CD4-positive, alpha-beta T cell (primary cell): ENCODE data around the gene SCYGR8. TPM values are rescaled to one million over a fixed set of nuclear protein-coding genes. Genes with fewer than 3 reads are reported as not detected.

ENCODE experiments used
- ATAC-seq: fragments of 200-7000 bp; cut with Tn5 transposase; one replicate; pipeline ENCODE4 v1.10.0; 2022; ENCODE audit warnings: mild to moderate bottlenecking; ENCODE audit not compliant: poor library complexity
- CTCF ChIA-PET: fragments of 350-600 bp; sonication (Branson Sonifier 250); formaldehyde crosslinking; loops from one replicate; lab custom pipeline; 2021; ENCODE audit warnings: antibody characterized with exemption, inconsistent platforms; lab: Charles Lee
- POLR2A ChIA-PET: fragments of 350-600 bp; sonication (Branson Sonifier 250); formaldehyde crosslinking; loops from one replicate; lab custom pipeline; 2021; ENCODE audit warnings: antibody characterized with exemption, inconsistent platforms; lab: Charles Lee
- DNase-seq, 14 experiments: peaks; one replicate each; pipeline ENCODE4 v3.0.0-alpha.2; 2013 to 2020; ENCODE audit warnings: mixed read lengths in 2 of 14
- H3K27ac ChIP-seq, 2 donors: one replicate each; pipeline versions ENCODE4 v1.5.1 to v1.7.0; 2013; ENCODE audit warnings: low read length in 2 of 2, low read depth in 1 of 2, mild to moderate bottlenecking in 1 of 2
- H3K27me3 ChIP-seq, 2 experiments: 1 replicate in 1 of 2; 2 replicates in 1 of 2; pipeline versions ENCODE4 v1.6.1 to v1.7.0; 2013; ENCODE audit warnings: low read length in 2 of 2, control low read depth in 1 of 2, mild to moderate bottlenecking in 1 of 2, moderate library complexity in 1 of 2; ENCODE audit not compliant: insufficient read depth in 2 of 2, control insufficient read depth in 1 of 2
- H3K36me3 ChIP-seq: one replicate; pipeline ENCODE4 v1.6.1; 2013; ENCODE audit warnings: low read length, control low read depth; ENCODE audit not compliant: insufficient read depth
- H3K4me1 ChIP-seq: one replicate; pipeline ENCODE4 v1.6.1; 2013; ENCODE audit warnings: low read length, control low read depth; ENCODE audit not compliant: insufficient read depth
- H3K4me3 ChIP-seq: one replicate; pipeline ENCODE4 v1.5.1; 2013; ENCODE audit warnings: mild to moderate bottlenecking, low read length, moderate library complexity
- H3K9me3 ChIP-seq, 2 experiments: 1 replicate in 1 of 2; 2 replicates in 1 of 2; pipeline versions ENCODE4 v1.6.1 to v1.7.0; 2013; ENCODE audit warnings: low read length in 2 of 2, mild to moderate bottlenecking in 2 of 2, control low read depth in 1 of 2, moderate library complexity in 1 of 2; ENCODE audit not compliant: control insufficient read depth in 1 of 2, insufficient read depth in 1 of 2
- H3K27ac Mint-ChIP-seq: one replicate; pipeline ENCODE4 v1.8.0; 2020; ENCODE audit warnings: mixed read lengths
- H3K27me3 Mint-ChIP-seq: one replicate; pipeline ENCODE4 v1.8.0; 2021; ENCODE audit warnings: mixed read lengths
- H3K36me3 Mint-ChIP-seq: one replicate; pipeline ENCODE4 v1.8.0; 2021; ENCODE audit warnings: low read depth, mixed read lengths
- H3K4me1 Mint-ChIP-seq: one replicate; pipeline ENCODE4 v1.8.0; 2021; ENCODE audit warnings: low read depth, mixed read lengths
- H3K4me3 Mint-ChIP-seq: one replicate; pipeline ENCODE4 v1.8.0; 2020; ENCODE audit warnings: mild to moderate bottlenecking, mixed read lengths
- H3K9me3 Mint-ChIP-seq: one replicate; pipeline ENCODE4 v1.8.0; 2020; ENCODE audit warnings: mixed read lengths
- intact Hi-C, 2 experiments: fragments of 100-400 bp; cut with DNase I in 1 of 2; cut with micrococcal nuclease in 1 of 2; formaldehyde crosslinking; loops; one replicate each; pipeline versions ENCODE4 v1.15.1 to v1.9.0; 2023 to 2025; cut with DNase I, micrococcal nuclease
- total RNA-seq, 174 experiments: library from RNA in 2 of 174; stranded (reverse) in 2 of 174; gene quantifications; one replicate each; pipeline ENCODE4 v1.2.3 and lab custom pipeline; 2021 to 2026
- TF ChIP-seq, protein P1 (sequence below): fragments of 200-600 bp; IDR thresholded peaks from one replicate; pipeline ENCODE4 v1.8.0; 2022; ENCODE audit warnings: antibody characterized with exemption, mild to moderate bottlenecking

The SCYGR8 gene
- total RNA-seq, 2 experiments from 2014 or later = not detected

DNA sequence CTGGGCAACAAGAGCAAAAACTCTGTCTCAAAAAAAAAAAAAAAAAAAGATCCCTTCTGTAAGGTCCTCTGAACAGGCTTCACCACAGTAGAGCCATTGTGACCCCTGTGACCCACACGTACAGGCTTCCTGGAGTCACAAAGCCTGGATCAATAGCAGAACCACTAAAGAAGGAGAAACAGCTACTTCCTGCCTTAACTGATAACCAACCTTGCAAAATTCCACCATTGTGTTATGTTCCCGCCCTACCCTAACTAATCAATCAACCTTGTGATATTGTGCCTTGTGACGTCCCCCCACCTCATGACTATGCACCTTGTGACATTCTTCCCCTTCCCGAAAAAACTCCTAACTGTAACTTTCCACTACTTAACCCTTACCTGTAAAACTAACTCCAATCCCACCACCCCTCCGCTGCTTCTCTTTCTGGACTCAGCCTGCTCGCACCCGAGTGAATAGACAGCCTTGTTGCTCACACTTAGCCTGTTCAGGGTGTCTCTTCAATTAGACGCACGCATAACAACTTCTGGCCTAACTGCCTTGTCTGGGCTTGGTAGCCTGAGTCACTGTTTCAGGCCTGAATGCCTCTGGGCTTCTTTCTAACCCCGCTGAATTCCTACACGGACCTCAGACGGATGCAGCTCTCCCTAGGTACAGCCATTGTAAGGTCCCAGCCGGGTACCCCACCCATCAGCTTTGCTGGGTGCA lies 13.9 kb downstream of the SCYGR8 start:
- Histone ChIP-seq H3K9me3 (no peaks in the 10 kb centered on the region), H3K4me1 (no peaks in the 10 kb centered on the region), H3K27ac (no peak overlapping the region), H3K27me3 (no peaks in the 10 kb centered on the region), H3K36me3 (no peaks in the 10 kb centered on the region), H3K4me3 (no peak overlapping the region)
- ChIA-PET CTCF (no interaction called here), POLR2A (no interaction called here)
- no peaks in the 10 kb centered on the region for H3K36me3 Mint-ChIP-seq
- no peak overlapping the region for H3K4me3 Mint-ChIP-seq
- intact Hi-C loops = loop anchor here (10.0 kb wide), 2 partner anchors 395 to 725 kb away; no protein-coding TSS in a partner anchor
- H3K27me3 Mint-ChIP-seq = peaks cover 9% of the 10 kb centered on the region
- no peak for ATAC-seq
- no peak for DNase-seq
- no peaks in the 10 kb centered on the region for H3K4me1 Mint-ChIP-seq
- TF ChIP-seq, protein P1, sequence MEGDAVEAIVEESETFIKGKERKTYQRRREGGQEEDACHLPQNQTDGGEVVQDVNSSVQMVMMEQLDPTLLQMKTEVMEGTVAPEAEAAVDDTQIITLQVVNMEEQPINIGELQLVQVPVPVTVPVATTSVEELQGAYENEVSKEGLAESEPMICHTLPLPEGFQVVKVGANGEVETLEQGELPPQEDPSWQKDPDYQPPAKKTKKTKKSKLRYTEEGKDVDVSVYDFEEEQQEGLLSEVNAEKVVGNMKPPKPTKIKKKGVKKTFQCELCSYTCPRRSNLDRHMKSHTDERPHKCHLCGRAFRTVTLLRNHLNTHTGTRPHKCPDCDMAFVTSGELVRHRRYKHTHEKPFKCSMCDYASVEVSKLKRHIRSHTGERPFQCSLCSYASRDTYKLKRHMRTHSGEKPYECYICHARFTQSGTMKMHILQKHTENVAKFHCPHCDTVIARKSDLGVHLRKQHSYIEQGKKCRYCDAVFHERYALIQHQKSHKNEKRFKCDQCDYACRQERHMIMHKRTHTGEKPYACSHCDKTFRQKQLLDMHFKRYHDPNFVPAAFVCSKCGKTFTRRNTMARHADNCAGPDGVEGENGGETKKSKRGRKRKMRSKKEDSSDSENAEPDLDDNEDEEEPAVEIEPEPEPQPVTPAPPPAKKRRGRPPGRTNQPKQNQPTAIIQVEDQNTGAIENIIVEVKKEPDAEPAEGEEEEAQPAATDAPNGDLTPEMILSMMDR = no peak
- H3K27ac Mint-ChIP-seq = no peak overlapping the region
- H3K9me3 Mint-ChIP-seq = no peaks in the 10 kb centered on the region

DNA sequence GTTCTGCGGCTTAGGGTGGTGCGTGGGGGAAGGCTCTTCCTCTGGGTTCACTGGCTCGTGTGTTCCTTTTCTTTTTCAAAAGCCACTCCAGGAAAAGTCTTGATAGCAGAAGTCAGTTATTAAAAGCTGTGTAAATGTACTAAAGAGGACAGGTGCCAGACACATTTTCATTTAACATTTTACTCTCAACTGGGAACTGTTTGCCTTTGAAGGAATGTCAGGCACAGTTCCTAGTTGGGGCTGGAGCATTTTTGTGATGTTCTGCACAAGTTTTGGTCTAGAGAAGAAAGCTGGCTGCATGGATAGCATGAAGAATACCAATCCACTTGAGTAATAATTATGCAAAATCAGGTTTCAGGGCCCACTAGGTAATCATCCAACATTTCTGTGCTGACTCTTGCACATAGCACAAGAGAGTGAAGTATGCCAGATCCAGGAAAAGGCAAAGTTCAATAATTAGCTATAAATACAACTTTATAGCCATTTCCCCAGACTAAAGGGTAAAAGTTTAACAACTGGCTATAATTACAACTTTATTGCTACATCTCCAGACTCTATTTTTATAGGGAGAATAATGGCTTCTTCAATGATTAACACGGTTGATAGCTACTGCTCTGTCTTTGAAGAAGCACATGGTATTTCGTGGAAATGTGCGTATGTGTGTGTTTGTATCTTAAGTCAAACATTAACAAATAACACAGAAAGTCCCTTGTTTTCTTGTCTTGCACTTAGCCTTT lies 16.2 kb downstream of the SCYGR8 start:
- Mint-ChIP-seq H3K36me3 (no peaks in the 10 kb centered on the region), H3K4me3 (no peak overlapping the region), H3K9me3 (no peaks in the 10 kb centered on the region), H3K27me3 (peaks cover 6% of the 10 kb centered on the region), H3K27ac (no peak overlapping the region), H3K4me1 (no peaks in the 10 kb centered on the region)
- H3K36me3 ChIP-seq = no peaks in the 10 kb centered on the region
- H3K4me1 ChIP-seq = no peaks in the 10 kb centered on the region
- TF ChIP-seq, protein P1 = no peak
- H3K9me3 ChIP-seq = no peaks in the 10 kb centered on the region
- ATAC-seq = no peak
- intact Hi-C loops = loop anchor here (10.0 kb wide), 2 partner anchors 397 to 727 kb away; no protein-coding TSS in a partner anchor
- ChIA-PET POLR2A (no interaction called here), CTCF (no interaction called here)
- DNase-seq = no peak
- H3K27ac ChIP-seq = no peak overlapping the region
- no peak overlapping the region for H3K4me3 ChIP-seq
- no peaks in the 10 kb centered on the region for H3K27me3 ChIP-seq

DNA sequence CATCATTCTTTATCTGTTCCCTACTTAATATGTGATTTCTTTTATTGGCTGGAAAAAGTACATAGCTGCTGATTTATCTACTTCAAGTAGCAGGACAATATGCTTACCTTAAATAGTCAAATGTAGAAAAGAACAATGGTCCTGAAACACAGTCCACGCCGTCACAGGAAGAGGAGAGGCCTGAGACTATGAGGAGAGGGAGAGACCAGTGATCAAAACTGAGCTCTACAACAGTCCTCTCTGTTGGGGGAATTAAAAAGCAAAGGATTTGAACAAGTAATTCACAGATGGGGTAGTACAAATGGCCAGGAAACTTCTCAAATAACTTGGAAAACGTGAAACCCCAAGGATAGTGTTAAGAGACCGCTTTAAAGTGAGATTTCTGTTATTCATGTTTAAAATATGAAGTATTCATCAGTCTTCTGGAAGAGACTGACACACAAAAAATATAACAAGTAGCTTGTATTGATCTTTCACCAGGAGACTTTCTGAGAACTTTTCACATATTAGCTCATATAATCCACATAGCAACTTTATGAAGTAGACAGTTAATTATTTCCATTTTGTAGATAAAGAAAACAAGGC lies 20.2 kb downstream of the SCYGR8 start:
- H3K4me3 ChIP-seq = no peak overlapping the region
- ATAC-seq = no peak
- H3K9me3 ChIP-seq = no peaks in the 10 kb centered on the region
- no peak for DNase-seq
- no peaks in the 10 kb centered on the region for H3K36me3 Mint-ChIP-seq
- no peaks in the 10 kb centered on the region for H3K4me1 Mint-ChIP-seq
- ChIA-PET POLR2A (no interaction called here), CTCF (interaction anchor here (0.8 to 1.1 kb wide), 4 partner anchors 9 to 301 kb away, joined by 3 to 4 read pairs (median 3); no protein-coding TSS in a partner anchor)
- H3K4me1 ChIP-seq = no peaks in the 10 kb centered on the region
- H3K27ac Mint-ChIP-seq = no peak overlapping the region
- H3K9me3 Mint-ChIP-seq = no peaks in the 10 kb centered on the region
- no peak overlapping the region for H3K27ac ChIP-seq
- H3K27me3 Mint-ChIP-seq = no peaks in the 10 kb centered on the region
- intact Hi-C loops = loop anchor here (1.0 to 10.0 kb wide), 9 partner anchors 109 to 731 kb away; partner anchors contain the start of gene AGFG1 (in 1 of the 2)
- H3K4me3 Mint-ChIP-seq = no peak overlapping the region
- H3K36me3 ChIP-seq = no peaks in the 10 kb centered on the region
- H3K27me3 ChIP-seq = no peaks in the 10 kb centered on the region
- TF ChIP-seq, protein P1 = no peak
